LHCN-M2 (cell line): ENCODE results near the gene ST8SIA5. TPM values are rescaled to one million over a fixed set of nuclear protein-coding genes. Genes with fewer than 3 reads are reported as not detected.

Experiments
- DNase-seq: peaks from one replicate; pipeline ENCODE4 v3.0.0-alpha.2; 2012; ENCODE audit warnings: low read depth
- total RNA-seq: library from RNA; depleted of rRNA; stranded (reverse); fragments of >200 nt; gene quantifications from 2 replicates; pipeline ENCODE4 v1.2.3, GENCODE V29; 2014

The ST8SIA5 gene
- total RNA-seq, 1 experiment from 2014 or later = 2.8 TPM

DNA sequence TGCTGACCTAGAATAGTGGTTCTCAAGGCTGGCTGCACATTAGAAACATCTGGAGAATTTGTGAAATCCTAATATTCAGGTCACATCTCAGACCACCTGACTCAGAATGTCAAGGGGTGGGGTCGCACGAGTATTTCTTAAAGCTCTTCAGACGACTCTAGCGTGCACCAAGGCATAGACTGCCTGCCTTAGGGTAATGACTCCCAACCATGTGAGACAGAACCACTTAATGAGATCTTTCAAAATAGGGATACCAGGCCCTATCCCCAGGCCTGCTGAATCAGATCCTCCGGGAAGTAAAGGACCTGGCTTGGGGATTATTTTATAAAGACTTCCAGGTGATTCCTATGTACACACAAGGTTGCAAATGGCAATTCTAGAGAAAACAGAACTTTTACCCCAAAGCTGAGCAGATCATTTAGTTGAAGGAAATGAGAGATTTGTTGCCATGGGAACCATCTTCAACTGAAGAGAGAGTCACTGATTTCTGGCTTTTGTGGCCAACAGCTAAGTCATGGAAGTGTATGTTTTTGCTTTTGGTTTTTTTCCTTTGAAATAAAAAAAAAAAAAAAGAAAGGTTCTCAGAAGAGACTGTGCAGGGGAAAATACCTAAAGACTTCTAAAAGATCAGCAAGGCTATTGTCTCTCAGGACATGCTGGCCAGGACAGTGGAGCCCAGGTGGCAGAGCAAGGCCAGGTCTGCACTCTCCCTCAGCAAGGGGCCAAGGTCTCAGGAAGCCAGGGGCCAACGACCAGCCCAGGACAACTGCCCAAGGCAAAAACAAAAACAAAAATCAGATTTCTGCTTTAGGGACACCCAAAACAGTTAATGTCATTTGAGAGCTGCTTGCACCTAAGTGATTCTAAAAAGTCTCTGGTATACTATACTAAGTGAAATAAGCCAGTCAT lies 84.5 kb downstream of the ST8SIA5 start:
- DNase-seq = peak; percentile 67

DNA sequence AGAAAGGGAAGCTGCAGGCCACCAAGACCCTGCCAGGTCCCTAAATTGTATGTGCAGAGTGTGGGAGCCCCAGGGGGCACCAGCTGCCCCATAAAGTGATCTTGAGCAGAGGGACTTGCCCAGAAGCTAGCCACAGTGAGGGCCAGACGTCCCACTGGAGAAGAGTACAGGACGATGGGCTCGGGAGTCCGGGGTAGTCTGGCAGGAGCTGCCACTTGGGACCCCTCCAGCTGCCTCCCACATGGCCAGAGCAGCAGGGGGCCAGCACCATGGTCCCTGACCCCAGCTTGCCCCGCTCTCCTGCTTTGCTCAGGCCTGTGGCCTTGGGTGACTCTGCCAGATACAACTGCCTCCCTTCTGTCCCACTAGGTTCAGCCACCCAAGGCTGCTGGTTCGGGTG lies 88.2 kb downstream of the ST8SIA5 start:
- DNase-seq = no peak

DNA sequence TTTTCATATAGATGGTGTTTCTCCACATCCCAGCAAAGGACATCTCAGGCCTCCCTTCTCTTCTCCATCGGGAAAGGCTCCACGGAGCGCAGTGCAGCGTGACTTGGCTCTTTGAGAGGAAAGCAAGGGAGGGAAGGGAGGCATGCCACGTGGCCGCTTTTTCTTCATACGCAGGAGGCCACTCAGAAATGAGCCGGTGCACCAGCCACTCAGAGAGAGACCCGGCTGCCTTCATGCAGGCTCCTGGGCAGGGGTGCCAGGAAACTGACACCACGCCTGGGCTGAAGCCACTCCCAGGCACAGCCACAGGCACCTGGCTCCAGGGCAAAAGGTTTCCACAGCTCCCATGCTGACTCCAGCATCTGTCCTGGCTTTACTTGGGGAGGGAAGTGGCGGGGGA lies 88.7 kb downstream of the ST8SIA5 start:
- no peak for DNase-seq

DNA sequence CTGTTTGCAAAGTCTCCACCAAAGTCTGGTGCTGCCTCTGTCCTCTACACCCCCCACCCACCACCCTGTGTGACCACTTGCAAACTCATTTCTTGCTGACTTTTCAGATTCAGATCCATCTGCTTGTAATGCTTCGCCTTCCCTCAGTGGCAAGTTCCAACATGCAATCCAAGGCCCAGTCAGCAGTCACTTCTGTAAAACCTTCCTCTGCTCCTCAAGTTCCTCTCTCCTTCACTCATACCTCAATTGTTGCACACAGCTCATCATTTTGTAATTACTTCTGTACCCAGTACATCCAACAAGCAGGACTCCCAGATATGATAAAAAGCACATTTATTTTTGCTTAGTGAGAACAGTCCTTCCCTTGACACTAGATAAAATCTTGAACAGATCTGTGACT lies 93.3 kb downstream of the ST8SIA5 start:
- DNase-seq = no peak

DNA sequence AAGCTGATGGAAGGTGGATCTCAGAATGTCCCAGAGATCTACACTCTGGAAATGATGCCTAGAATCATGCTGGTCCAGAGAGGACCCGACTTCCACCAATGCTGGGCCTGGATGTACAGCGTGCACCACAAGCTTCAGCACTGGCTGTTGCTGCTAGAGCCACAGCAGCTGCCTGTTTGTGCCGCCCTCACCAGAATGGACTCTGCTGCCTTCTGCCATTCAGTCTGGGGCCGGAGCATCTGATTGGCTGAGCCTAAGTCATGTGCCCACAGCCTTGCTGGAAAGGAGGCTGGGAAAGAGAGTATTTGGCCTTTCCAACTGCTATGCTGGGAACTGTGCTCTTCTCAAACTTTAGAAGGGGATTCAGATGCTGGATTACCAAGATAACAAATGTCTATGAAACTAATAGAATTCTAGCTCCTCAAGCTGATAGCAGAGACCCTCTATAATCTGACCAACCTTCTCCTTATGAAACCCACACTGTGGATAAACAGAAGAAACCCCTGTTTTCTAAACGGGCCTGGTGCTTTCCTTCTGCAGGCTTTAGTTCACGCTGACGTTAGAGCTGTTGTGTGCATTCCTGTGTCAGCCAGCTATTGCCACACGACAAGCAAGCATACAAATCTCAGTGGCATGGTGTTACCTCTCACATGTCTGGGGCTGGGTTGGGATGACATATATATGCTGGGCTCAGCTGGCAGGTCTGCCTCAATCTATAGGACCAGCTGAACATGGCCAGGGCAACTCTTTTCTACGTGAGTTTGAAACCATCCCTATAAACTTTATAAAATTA lies 95.7 kb downstream of the ST8SIA5 start:
- DNase-seq = peak; percentile 69

DNA sequence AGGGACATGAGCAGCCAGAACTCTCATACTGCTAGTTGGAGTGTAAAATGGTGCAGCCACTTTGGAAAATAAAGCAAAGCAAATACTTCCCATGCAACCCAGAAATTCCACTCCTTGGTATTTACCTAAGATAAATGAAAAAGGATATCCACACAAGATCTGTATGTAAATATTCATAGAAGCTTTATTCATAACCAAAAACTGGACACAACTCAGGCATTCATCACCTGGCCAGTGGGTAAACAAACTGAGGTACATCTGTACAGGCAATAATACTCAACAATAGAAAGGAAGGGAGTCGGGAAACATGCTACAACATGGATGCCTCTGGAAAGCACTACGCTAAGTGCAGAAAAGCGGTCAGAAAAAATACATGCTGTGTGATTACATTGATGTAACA lies 97.4 kb downstream of the ST8SIA5 start:
- DNase-seq = no peak

DNA sequence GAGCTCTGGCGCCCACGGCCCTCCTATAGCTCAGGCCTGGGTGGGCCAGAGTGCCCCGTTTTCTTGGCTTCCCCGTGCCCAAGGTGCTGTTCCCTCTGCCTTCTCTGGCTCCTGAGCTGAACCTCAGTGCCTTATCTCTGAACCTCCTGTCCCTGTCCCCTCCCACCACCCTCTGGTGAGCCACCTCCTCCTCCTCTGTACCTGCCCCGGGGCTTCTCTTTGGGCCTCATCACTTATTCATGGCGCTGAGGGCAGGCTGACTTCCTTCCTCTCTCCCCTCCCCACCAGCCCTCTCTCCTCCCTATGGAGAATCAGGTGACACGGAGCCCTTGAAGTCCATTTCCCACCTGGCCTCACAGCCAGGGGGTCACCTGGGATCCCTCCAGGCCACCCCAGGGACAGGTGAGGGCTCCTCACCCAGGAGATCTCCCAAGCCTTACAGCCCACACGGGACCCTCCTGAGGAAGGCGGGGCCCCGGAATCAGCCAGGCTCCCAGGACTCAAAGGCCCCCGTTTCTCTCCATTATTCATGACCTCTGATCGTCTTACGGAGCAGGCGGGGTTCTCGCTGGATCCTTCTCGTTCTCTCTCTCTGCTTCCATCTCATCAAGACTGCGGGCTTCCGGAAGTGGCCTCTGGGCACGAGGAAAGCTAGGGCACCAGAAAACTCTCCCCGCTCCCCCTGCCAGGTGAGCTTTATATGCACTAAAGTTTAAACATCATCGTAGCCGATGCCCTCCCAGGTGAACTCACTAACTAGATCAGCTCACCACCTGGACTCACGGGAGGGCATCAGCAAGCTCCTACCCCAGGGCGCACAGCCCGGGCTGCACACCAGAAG lies 99.5 kb downstream of the ST8SIA5 start, which contains the start of gene LOXHD1:
LOXHD1 (minus strand) TSS at position 106 of the 841 bp plus-strand sequence. CDS start 187 bp downstream, outside the sequence.
- DNase-seq = no peak

DNA sequence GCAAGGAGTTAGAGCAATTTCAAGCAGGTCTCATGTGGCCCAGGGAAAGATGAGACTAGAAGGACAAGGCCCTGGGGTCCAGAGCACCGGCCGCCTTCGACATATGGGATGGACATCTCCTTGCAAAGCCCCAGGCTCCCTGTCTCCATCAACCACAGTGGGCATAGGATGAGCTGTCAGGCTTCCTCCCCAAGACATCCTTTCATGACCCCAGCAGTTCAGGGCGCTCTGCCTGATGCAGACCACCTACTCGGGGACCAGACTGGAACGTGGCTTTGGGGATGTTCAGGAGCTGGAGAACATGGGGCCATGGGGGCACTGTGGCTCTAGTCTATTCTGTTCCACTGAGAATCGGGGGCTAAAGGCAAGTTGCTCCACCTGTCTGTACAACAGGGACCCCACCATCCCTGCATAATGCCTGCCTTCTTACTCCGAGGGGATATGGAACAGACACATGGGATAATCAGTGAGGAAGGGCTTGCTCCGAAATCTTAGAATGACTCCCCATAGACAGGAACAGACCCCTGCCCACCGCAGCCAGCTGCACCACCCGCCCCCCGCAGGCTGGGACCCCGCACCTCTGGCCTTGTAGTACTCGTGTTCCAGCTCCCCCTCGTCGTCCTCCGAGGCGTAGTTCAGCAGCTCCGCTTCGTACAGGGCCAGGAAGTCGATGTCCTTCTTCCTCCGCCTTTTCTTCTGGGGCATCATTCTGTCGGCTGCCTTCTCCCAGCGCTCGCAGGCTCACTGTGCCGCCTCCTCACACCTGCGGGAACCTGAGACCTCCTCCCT lies 100.3 kb downstream of the ST8SIA5 start:
- DNase-seq = no peak

DNA sequence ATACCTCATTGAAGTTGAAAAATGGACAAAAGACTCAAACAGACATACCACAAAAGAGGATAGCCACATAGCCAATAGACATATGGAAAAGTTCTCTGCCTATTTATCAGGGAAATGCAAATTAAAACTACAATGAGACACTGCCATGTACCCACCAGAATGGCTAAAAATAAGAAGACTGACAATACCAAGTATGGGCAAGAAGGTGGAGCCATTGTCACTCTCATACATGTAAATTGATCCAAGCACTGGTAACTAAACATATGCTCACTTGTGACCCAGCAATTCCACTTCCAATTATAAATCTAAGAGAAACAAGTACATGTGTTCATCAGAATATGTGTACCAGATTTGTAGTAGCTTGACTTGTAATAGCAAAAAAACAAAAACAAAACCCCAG lies 104.5 kb downstream of the ST8SIA5 start:
- DNase-seq = no peak

DNA sequence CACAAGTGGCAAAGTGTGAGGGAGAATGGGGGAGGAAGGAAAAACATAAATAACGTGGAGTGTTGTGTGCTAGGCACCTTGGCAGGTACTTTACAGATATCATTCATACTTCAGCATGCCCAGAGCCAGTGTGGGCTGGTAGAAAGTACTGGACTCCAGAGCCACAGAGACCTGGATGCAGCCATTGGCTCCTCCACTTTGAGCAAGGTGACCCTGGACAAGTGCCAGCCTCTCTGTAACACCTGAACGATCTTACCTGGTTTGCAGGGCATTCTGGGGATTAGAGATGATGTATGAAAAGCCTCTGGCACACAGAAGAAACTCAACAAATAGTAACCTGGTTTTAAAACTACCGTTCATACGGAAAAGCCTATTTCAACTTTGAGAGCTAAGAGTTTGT lies 106.2 kb downstream of the ST8SIA5 start:
- no peak for DNase-seq

DNA sequence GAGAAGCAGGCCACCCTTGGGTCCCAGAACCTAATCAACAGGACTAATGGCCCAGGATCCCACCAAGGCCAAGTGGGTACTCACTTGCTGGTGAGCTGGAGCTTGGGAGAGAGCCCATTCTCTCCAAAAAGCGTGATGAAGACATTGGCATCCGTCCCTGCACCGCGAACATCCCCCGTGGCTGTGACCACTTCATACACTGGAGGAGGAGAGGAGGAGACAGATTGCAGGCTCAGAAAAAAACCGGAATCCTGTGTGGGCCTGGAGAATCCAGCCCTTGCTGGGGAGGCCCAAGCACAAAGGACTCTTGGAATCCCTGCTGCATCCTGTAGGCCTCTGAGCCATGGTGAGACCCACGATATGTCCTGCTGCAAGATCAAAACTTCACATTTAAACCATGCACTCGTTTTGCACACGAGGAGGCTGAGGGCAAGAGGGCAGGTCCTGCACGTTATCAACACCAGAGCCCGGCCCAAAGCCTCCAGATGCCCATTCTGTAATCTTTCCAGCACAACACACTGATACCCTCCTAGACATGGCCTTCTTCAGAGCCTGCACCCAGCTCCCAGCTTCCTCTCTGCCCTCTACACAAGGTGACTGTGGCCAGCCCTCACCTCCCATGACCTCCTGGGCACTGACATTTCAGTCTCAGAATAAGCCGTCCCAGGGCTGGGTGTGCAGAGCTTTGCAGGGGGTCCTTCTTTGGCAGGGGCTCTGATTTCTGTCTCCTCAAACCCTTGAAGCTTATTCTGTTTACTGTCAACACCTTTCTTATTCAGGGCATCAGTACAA lies 107.6 kb downstream of the ST8SIA5 start:
- no peak for DNase-seq

DNA sequence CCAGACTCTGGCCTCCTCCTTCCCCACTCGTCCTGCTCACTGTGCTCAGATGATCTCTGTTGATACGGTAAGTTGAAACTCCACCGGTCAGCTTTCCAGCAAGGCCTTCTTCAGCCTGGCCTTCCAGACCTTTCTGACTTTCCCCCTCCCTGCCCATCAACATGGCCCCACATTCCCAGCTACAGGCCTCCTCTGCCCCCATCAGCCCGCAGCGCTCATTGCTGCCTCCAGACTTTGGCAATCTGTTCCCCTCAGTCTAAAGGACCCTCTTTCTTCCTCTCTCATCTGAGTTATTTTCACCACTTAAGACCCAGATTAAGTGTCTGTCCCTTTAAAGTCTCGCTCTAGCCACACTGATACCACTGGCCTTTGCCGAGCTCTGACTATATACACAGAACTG lies 110.4 kb downstream of the ST8SIA5 start:
- DNase-seq = no peak

DNA sequence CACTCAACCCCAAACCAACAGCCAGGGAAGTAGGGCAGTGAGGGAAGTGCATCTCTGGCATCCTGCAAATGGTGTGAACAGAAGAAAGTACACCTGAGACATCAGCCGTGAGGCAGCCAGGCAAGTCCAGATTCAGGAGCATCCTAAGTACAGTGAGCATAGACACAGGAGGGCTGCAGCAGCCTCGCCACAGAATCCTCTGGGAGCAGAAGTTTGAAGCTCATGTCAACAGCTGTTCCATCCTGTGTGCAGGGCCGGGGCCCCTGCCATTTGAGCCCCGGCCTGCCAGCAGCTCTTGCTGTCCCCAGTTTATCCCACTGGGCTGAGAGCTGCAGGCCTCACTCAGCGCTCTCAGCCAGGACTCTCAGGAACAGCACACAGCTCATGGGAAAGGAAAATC lies 114.3 kb downstream of the ST8SIA5 start:
- no peak for DNase-seq

DNA sequence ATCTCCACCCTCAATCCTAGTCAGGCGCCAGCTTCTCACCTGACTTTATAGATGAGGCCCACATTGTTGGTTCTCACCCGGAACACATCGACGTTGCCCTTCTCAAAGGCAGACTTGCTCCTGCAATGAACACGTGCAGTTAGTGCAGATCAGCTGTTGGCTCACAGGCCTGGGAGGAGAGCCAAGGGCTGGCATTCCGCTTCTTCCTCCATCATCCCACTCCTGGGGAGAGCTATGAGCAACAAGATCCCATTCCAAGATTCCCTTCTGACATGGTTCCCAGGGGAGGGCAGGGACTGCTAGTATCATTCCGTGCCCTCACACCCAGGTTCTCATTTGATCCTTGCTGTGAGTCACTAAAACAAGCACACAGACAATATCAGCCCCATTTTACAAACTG lies 114.9 kb downstream of the ST8SIA5 start:
- DNase-seq = peak; percentile 49

DNA sequence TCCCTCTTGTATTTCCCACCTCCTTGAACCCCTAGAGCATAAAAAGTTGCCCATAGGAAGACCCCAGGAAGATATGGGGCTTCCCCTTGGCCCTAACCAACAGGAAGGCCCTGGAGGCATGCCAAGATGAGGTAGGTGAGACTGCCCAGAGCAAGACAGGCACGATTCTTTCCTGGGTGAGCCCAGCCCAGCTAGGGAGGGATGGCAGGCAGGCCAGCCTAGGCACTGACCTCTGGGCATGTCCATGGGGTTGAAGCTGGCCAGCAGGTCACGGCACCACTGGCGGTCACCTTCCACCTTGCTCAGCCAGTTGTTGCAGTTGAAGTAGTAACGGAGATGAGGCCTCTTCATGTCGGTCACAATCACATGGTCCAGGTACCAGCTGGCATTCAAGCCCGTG lies 117.5 kb downstream of the ST8SIA5 start:
- no peak for DNase-seq

DNA sequence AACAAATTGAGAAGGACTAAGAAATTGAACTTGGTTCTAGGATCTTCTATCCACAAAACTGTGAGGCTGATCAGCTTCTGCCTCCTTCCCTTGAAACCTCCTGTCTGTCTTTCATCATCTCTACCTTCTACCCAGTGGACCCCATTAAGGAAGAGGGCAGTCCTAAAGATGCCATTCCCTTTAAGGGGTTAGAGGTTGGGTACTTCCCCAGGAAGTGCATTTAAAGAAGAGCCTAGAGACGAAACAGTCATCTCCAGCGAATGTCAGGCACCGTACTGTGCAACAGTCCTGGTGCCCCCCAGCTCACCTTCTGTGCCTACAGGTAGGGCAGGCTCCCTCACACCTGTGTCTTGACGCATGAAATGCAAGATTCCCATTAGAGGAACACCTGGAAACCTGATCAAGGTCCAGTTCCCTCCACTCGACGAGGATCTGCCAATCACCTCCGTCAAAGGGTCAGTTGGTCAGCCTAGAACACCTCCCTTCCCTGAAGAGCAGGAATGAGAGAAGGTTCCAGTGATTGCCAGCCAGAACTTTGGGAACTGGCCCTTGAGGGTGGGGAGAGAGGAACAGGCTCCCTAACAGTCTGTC lies 120.7 kb downstream of the ST8SIA5 start:
- DNase-seq = no peak

DNA sequence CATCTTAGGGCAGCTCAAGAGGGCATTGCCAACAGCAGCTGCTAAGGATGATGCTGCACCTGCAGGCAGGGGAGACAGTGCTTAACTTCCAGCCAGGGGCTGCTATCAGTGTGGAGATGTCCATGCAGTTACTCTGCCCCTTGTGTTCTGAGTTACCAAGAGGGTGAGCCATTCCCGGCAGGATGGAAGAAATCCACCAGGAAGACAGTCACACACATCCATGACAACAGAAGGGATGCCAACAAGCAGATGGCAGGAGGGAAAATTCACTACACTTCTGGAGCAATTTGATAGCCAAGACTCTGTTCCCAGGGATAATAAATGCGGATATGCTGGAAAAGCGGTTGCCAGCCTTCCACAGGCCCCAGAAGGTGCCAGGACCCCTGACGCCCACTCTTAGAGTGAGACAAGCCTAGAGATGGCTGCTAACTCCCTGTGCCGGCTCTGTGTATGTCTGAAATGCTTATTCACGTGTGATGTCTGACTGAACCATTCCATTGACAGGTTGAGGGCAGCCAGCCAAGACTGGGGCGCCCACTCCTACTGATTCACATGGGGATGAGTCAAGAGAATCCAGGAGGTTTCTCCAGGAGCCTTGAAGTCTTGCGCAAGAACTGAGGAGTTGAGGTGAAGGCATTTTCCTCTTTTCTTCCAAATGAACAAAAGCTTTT lies 124.3 kb downstream of the ST8SIA5 start:
- peak; percentile 18 for DNase-seq

DNA sequence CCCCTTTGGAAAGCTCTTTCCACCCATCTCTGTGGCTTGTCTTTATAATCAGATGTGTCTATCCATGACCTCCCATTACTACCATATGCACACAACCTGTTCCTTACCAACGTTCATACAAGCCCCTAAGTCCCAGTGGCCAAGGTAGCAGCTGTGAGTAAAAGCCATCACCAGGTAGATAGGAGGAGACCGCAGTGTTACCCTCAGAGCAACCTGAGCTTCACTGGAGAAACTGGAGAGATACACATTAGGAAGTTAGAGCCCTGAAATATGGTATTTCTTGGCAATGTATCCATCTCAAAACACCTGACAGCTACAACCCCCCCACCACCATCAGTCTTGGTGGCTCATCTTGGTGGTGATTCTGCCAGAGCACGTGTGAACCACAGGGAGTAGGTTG lies 125.9 kb downstream of the ST8SIA5 start:
- DNase-seq = no peak

DNA sequence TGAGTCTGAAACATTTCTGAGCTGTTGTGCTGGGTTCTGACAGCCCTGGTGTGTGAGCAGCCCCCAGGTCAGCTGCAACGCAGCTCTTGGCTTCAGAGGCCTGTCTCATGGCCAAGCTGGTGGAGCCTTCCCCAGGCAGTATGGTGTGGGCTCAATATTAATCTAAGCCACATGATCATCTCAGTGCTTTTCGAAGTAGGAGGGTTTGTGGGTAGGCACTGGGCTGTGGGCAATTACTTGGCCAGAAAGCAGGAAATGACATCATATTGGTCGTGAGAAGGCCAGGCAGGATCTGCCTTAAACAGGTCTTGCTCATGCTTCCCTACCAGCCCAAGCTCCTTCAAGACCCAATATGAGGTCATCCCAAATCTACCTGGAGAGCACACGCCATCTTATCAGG lies 126.7 kb downstream of the ST8SIA5 start:
- DNase-seq = peak; percentile 11
